ENCODE results near the gene RHBDF2. TPM values are rescaled to one million over a fixed set of nuclear protein-coding genes. Genes with fewer than 3 reads are reported as not detected.
"Not testable (repeated sequence)": the region's sequence is repeated elsewhere in the genome, so short reads cannot be mapped to it uniquely, and the experiment has no call there.

RHBDF2 gene
- total RNA-seq, 1 experiment from 2014 or later = 52.3 TPM

GRCh38 chr17:76510831-76511244 lies 9.6 kb upstream of the RHBDF2 start:
- Histone ChIP-seq H3F3A (ENCODE audit: low read length, unreplicated experiment) (no peaks in the 10 kb centered on the region), H3K79me2 (ENCODE audit: low read length) (no peaks in the 10 kb centered on the region), H3K27ac (ENCODE audit: low read length) (no peak overlapping the region), H3K9me3 (ENCODE audit: low read length) (no peaks in the 10 kb centered on the region), H3K36me3 (ENCODE audit: low read depth, low read length) (no peaks in the 10 kb centered on the region), H3K4me3 (ENCODE audit: low read length) (no peak overlapping the region), H3K9me2 (replicated peaks; ENCODE audit: low read length) (no peaks in the 10 kb centered on the region), H3K4me2 (ENCODE audit: low read length) (no peak overlapping the region), H2AFZ (ENCODE audit: low read length) (no peak overlapping the region), H3K27me3 (ENCODE audit: low read length) (no peaks in the 10 kb centered on the region), H3K4me1 (ENCODE audit: insufficient read depth, low read length) (peaks cover 3% of the 10 kb centered on the region; the same call in 1 of the 2 replicates), H4K20me1 (ENCODE audit: low read length) (no peaks in the 10 kb centered on the region), H3K9ac (ENCODE audit: low read length) (no peak overlapping the region)
- no peak for ATAC-seq
- no TSS peak for BruUV-seq (replicated peaks)
- ChIA-PET CTCF (interaction anchor here (0.8 kb wide), 1 partner anchor 43 kb away, joined by 3 read pairs; no protein-coding TSS in a partner anchor), POLR2A (ENCODE audit: unreplicated experiment) (interaction anchor here (0.5 kb wide), 1 partner anchor 615 kb away, joined by 4 read pairs; no protein-coding TSS in a partner anchor)
- no peak for TF ChIP-seq CTCF (conservative IDR thresholded peaks at IDR 0.05; ENCODE audit: low read depth, low read length)
- TF ChIP-seq EZH2phosphoT487 (IDR thresholded peaks at IDR 0.05; ENCODE audit: borderline replicate concordance, low read length) = no peak
- no peak for TF ChIP-seq EZH2 (IDR thresholded peaks at IDR 0.05; ENCODE audit: low read length, unreplicated experiment)
- DNase-seq = no peak
- intact Hi-C loops (cut with micrococcal nuclease) = no loop called here

- DNase-seq; H3K79me2 ChIP-seq (ENCODE audit: low read length); H3K4me3 ChIP-seq (ENCODE audit: low read length); H3K27ac ChIP-seq (ENCODE audit: low read length); H3K36me3 ChIP-seq (ENCODE audit: low read depth, low read length); POLR2A ChIA-PET (ENCODE audit: unreplicated experiment); H2AFZ ChIP-seq (ENCODE audit: low read length); BruUV-seq (replicated peaks); H3K9ac ChIP-seq (ENCODE audit: low read length); H3K4me2 ChIP-seq (ENCODE audit: low read length); intact Hi-C loops (cut with micrococcal nuclease); ATAC-seq; H4K20me1 ChIP-seq (ENCODE audit: low read length); H3K4me1 ChIP-seq (ENCODE audit: insufficient read depth, low read length); H3F3A ChIP-seq (ENCODE audit: low read length, unreplicated experiment); H3K9me2 ChIP-seq (replicated peaks; ENCODE audit: low read length); H3K9me3 ChIP-seq (ENCODE audit: low read length); H3K27me3 ChIP-seq (ENCODE audit: low read length): not testable (repeated sequence)
- CTCF ChIA-PET = interaction anchor here (1.2 kb wide), 1 partner anchor 50 kb away, joined by 8 read pairs; no protein-coding TSS in a partner anchor
Measured at GRCh38 chr17:76508472-76509063, 7.3 kb upstream of the RHBDF2 start.

GRCh38 chr17:76506408-76507345 lies 5.5 kb upstream of the RHBDF2 start:
- Histone ChIP-seq H4K20me1 (ENCODE audit: low read length) (no peaks in the 10 kb centered on the region), H3K4me2 (ENCODE audit: low read length) (peak overlapping the region; percentile 52), H3K9me2 (replicated peaks; ENCODE audit: low read length) (no peaks in the 10 kb centered on the region), H3K9ac (ENCODE audit: low read length) (peak overlapping the region; percentile 21; the same call in 1 of the 2 replicates), H3K79me2 (ENCODE audit: low read length) (no peaks in the 10 kb centered on the region), H3K4me1 (ENCODE audit: insufficient read depth, low read length) (peaks cover 5% of the 10 kb centered on the region; the same call in 1 of the 2 replicates), H3K4me3 (ENCODE audit: low read length) (no peak overlapping the region), H2AFZ (ENCODE audit: low read length) (peak overlapping the region; percentile 90), H3F3A (ENCODE audit: low read length, unreplicated experiment) (no peaks in the 10 kb centered on the region), H3K27ac (ENCODE audit: low read length) (no peak overlapping the region), H3K36me3 (ENCODE audit: low read depth, low read length) (no peaks in the 10 kb centered on the region), H3K27me3 (ENCODE audit: low read length) (no peaks in the 10 kb centered on the region), H3K9me3 (ENCODE audit: low read length) (no peaks in the 10 kb centered on the region)
- TF ChIP-seq CTCF (conservative IDR thresholded peaks at IDR 0.05; ENCODE audit: low read depth, low read length) = peak; percentile 98
- no peak for TF ChIP-seq EZH2 (IDR thresholded peaks at IDR 0.05; ENCODE audit: low read length, unreplicated experiment)
- no peak for TF ChIP-seq EZH2phosphoT487 (IDR thresholded peaks at IDR 0.05; ENCODE audit: borderline replicate concordance, low read length)
- POLR2A ChIA-PET (ENCODE audit: unreplicated experiment) = no interaction called here
- CTCF ChIA-PET = interaction anchor here (0.6 to 1.6 kb wide), 4 partner anchors 16 to 48 kb away, joined by 3 to 8 read pairs (median 6); partner anchors contain the start of gene AANAT
- DNase-seq (peak; percentile 94), ATAC-seq (peak; percentile 82)
- intact Hi-C loops (cut with micrococcal nuclease) = loop anchor here (1.0 kb wide), 3 partner anchors 40 to 98 kb away; no protein-coding TSS in a partner anchor
- BruUV-seq (replicated peaks) = no TSS peak
